Measurements from ENCODE around the gene TMEM51. TPM values are rescaled to one million over a fixed set of nuclear protein-coding genes. Genes with fewer than 3 reads are reported as not detected.

Gene TMEM51
- total and polyA plus RNA-seq, 2 of the 13 experiments (the other 11 are each of a cell fraction or from before 2014, with no cell fraction given): 12.2 to 22.3 TPM

GRCh38 chr1:15130607-15131006 is 22.9 kb upstream of the TMEM51 start:
- ChIA-PET CTCF (ENCODE audit: low intra/inter-chr PET ratio, low total read pairs) (interaction anchor here (4.4 kb wide), 1 partner anchor 142 kb away, joined by 53 read pairs; no protein-coding TSS in a partner anchor), POLR2A (no interaction called here)
- intact Hi-C loops (cut with micrococcal nuclease; ENCODE audit: unreplicated experiment): no loop called here
- Histone ChIP-seq H4K20me1 (ENCODE audit: insufficient read depth, low read length) (no peaks in the 10 kb centered on the region), H3K9me3 (ENCODE audit: low read length) (no peaks in the 10 kb centered on the region), H3K36me3 (replicated peaks in 1 of 2; ENCODE audit: control insufficient read depth in 1 of 2, insufficient read depth in 2 of 2, low read length in 2 of 2) (no peaks in the 10 kb centered on the region), H2AFZ (ENCODE audit: low read length) (no peak overlapping the region), H3K4me1 (ENCODE audit: insufficient read depth, low read length) (0 out of 2 replicates have a peak, but pooled peaks cover under 1% of the 10 kb centered on the region), H3K27ac (ENCODE audit: extremely low read length, insufficient read depth, low read length) (no peak overlapping the region), H3K27me3 (ENCODE audit: control insufficient read depth in 1 of 2, insufficient read depth in 2 of 2, low read length in 2 of 2) (no peaks in the 10 kb centered on the region), H3K9ac (ENCODE audit: insufficient read depth, low read depth, low read length) (no peak overlapping the region), H3K4me2 (ENCODE audit: low read depth, low read length) (no peak overlapping the region), H3K79me2 (ENCODE audit: insufficient read depth, low read length) (no peaks in the 10 kb centered on the region), H3K4me3 (replicated peaks in 1 of 3; ENCODE audit: insufficient read depth in 1 of 3, low read depth in 2 of 3, low read length in 3 of 3) (no peak overlapping the region)
- WGBS (ENCODE audit: low lambda C conversion rate): 92% methylated on average over 2 of the region's 3 CpGs
- TF ChIP-seq RFX1 (IDR thresholded peaks at IDR 0.05) (no peak), ZUFSP (CRISPR knock-in tag; IDR thresholded peaks at IDR 0.05; ENCODE audit: borderline replicate concordance) (no peak), RBM22 (optimal IDR thresholded peaks at IDR 0.05; ENCODE audit: low read length) (no peak), ATF7-NPFF (CRISPR knock-in tag; IDR thresholded peaks at IDR 0.05; ENCODE audit: low read depth) (no peak)
- ATAC-seq: no peak
- in situ Hi-C loops (cut with HindIII; ENCODE audit: extremely low pct_ligation_motif_present, low pct_unique_long_range_greater_than_20kb): no loop called here
- BruUV-seq (replicated peaks): no TSS peak
- no peak for DNase-seq (ENCODE audit: low spot score)
- no peak for FAIRE-seq

DNA sequence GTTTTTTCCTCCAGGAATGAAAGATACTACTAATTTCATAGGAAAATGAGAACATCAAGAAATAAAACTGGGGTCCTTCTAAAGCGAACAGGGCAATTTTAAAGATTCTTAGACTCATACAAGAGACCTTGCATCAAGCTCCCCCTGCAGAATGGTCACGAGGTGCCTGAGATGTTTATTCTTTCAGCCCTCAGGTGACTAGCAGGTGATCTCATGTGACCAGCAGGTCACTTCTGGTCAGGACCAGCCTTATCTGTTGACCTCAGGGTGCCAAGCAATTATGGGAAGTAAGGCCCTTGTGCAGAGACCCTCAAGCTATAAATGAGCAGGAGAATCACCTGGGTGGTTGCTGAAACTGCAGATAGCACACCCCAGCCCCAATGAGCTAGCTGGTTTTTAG is 20.6 kb upstream of the TMEM51 start:
- WGBS (ENCODE audit: low lambda C conversion rate): 79% methylated on average over 2 of the region's 2 CpGs
- no peak for DNase-seq (ENCODE audit: low spot score)
- BruUV-seq (replicated peaks): no TSS peak
- Histone ChIP-seq H3K27me3 (ENCODE audit: control insufficient read depth in 1 of 2, insufficient read depth in 2 of 2, low read length in 2 of 2) (no peaks in the 10 kb centered on the region), H3K9ac (ENCODE audit: insufficient read depth, low read depth, low read length) (no peak overlapping the region), H2AFZ (ENCODE audit: low read length) (no peak overlapping the region), H3K36me3 (replicated peaks in 1 of 2; ENCODE audit: control insufficient read depth in 1 of 2, insufficient read depth in 2 of 2, low read length in 2 of 2) (no peaks in the 10 kb centered on the region), H3K4me2 (ENCODE audit: low read depth, low read length) (no peak overlapping the region), H3K27ac (ENCODE audit: extremely low read length, insufficient read depth, low read length) (no peak overlapping the region), H3K4me1 (ENCODE audit: insufficient read depth, low read length) (peaks cover 19% of the 10 kb centered on the region), H4K20me1 (ENCODE audit: insufficient read depth, low read length) (no peaks in the 10 kb centered on the region), H3K4me3 (replicated peaks in 1 of 3; ENCODE audit: insufficient read depth in 1 of 3, low read depth in 2 of 3, low read length in 3 of 3) (no peak overlapping the region), H3K79me2 (ENCODE audit: insufficient read depth, low read length) (no peaks in the 10 kb centered on the region), H3K9me3 (ENCODE audit: low read length) (no peaks in the 10 kb centered on the region)
- intact Hi-C loops (cut with micrococcal nuclease; ENCODE audit: unreplicated experiment) (no loop called here), in situ Hi-C loops (cut with HindIII; ENCODE audit: extremely low pct_ligation_motif_present, low pct_unique_long_range_greater_than_20kb) (no loop called here)
- ATAC-seq: no peak
- TF ChIP-seq ATM (IDR thresholded peaks at IDR 0.05; ENCODE audit: borderline replicate concordance): no peak
- POLR2A ChIA-PET: no interaction called here
- CTCF ChIA-PET (ENCODE audit: low intra/inter-chr PET ratio, low total read pairs): no interaction called here
- no peak for FAIRE-seq
